RWPE1 (cell line): Measurements from ENCODE around the gene RPL10A.

Source experiments
- CTCF ChIA-PET: fragments of 350-600 bp; sonication (Branson Sonifier 250); formaldehyde crosslinking; extraction: SDS; loops from one replicate; lab custom pipeline; 2021; lab: Yijun Ruan, JAX
- POLR2A ChIA-PET: fragments of 400-600 bp; formaldehyde crosslinking; extraction: SDS; loops from one replicate; lab custom pipeline; 2020; ENCODE audit warnings: antibody characterized with exemption; ENCODE audit not compliant: low non-redundant PET; lab: Yijun Ruan, JAX
- DNase-seq: peaks from one replicate; pipeline ENCODE4 v3.0.0; 2012; ENCODE audit warnings: low spot score
- H3K27ac ChIP-seq: fragments of 450-650 bp; 2 replicates; pipeline ENCODE4 v1.5.1; 2017
- TF ChIP-seq, protein P1 (sequence below): fragments of 450-650 bp; conservative IDR thresholded peaks from 2 replicates; pipeline ENCODE4 v1.5.1; 2017; ENCODE audit warnings: low read depth, mild to moderate bottlenecking

Gene RPL10A

DNA sequence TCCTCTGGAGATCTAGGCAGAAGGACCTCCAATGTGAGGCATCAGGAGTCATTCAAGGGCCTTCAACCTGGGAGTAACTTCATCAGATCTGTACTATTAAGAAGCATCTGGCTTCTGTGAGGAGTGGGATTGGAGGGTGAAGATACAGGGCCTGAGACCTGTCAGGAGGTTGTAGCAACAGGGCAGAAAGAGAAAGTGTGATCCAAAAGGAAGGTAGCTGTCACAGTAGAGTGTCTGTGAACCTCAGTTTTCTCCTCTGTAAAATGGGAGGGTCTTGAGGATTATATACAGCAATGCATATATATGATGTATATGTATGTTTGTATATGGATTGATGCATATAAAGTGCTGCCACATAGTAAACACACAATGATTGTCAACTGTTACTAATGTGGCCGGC is 2.6 kb upstream of the RPL10A start:
- ChIA-PET CTCF (interaction anchor here (0.5 to 1.3 kb wide), 2 partner anchors 94 to 124 kb away, joined by 3 to 4 read pairs; no protein-coding TSS in a partner anchor), POLR2A (interaction anchor here (1.2 kb wide), 1 partner anchor 9 kb away, joined by 3 read pairs; no protein-coding TSS in a partner anchor)
- TF ChIP-seq, protein P1, sequence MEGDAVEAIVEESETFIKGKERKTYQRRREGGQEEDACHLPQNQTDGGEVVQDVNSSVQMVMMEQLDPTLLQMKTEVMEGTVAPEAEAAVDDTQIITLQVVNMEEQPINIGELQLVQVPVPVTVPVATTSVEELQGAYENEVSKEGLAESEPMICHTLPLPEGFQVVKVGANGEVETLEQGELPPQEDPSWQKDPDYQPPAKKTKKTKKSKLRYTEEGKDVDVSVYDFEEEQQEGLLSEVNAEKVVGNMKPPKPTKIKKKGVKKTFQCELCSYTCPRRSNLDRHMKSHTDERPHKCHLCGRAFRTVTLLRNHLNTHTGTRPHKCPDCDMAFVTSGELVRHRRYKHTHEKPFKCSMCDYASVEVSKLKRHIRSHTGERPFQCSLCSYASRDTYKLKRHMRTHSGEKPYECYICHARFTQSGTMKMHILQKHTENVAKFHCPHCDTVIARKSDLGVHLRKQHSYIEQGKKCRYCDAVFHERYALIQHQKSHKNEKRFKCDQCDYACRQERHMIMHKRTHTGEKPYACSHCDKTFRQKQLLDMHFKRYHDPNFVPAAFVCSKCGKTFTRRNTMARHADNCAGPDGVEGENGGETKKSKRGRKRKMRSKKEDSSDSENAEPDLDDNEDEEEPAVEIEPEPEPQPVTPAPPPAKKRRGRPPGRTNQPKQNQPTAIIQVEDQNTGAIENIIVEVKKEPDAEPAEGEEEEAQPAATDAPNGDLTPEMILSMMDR: no peak
- DNase-seq: no peak
- no peak overlapping the region for H3K27ac ChIP-seq

DNA sequence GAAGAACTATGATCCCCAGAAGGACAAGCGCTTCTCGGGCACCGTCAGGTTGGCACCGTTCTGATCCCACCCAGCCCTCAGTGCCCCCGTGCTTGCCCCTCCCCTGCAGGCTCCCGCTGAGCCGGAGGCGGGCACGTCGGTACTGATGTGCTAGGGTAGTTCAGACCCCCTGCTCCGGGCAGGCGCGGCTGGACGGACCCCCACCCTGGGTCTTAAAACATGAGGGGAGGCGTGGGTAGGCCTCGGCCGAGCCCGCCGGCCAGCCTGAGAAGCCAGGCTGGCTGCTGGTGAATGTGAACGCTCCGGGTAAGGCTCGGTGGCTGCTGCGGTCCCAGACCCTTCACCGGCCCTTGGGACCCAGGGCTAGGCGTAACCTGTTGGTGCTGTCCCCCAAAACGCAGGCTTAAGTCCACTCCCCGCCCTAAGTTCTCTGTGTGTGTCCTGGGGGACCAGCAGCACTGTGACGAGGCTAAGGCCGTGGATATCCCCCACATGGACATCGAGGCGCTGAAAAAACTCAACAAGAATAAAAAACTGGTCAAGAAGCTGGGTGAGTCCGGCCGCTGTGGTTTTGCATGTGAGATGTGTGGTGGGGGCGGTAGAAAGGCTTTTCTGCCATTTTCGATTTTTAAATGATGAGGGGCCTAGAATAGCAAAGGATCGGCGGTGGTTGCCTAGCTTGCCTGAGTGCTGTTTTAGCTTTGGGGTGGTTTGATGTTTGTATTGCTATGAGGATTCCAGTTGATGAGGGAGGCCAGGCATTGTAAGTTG is 964 bp downstream of the RPL10A start:
- TF ChIP-seq, protein P1: no peak
- CTCF ChIA-PET: no interaction called here
- POLR2A ChIA-PET: no interaction called here
- peak overlapping the region; percentile 94 for H3K27ac ChIP-seq
- DNase-seq: no peak

DNA sequence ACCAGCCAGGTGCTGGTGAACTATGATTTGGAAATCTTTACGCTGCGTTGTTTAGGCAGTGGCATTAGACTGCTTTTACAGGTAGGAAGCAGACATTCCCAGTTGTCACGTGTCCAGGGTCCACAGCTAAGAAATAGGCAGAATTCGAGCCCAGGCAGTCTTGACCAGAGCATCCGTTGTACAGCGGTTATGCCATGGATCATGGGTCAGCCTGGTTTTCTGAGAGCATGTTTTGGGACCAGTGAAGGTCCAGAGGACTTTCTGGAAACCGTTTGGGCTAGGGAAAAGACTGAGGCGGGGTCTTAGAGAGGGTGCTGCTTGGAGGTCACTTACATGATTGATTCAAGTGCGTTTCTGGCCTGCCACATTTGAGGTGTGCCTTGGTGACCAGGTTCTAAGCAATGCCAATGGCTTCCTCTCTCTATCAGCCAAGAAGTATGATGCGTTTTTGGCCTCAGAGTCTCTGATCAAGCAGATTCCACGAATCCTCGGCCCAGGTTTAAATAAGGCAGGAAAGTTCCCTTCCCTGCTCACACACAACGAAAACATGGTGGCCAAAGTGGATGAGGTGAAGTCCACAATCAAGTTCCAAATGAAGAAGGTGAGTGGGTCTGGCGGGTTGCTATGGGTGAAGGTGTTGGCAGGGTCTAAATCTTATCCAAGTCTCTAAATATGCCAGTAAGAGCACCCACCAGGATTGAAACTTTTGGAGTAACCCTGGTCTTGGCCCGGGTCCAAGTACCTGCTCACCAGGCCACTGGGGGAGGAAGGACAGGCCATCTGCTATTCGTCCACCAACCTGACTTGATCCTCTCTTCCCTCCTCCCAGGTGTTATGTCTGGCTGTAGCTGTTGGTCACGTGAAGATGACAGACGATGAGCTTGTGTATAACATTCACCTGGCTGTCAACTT is 1.8 kb downstream of the RPL10A start:
- POLR2A ChIA-PET: interaction anchor here (0.7 to 1.1 kb wide), 2 partner anchors 26 to 48 kb away, joined by 3 to 5 read pairs; partner anchors contain the start of gene TEAD3
- peak; percentile 55 for DNase-seq
- TF ChIP-seq, protein P1: no peak
- CTCF ChIA-PET: interaction anchor here (1.1 kb wide), 1 partner anchor 128 kb away, joined by 3 read pairs; the partner anchor contains the start of gene PPARD
- peak overlapping the region; percentile 94 for H3K27ac ChIP-seq

DNA sequence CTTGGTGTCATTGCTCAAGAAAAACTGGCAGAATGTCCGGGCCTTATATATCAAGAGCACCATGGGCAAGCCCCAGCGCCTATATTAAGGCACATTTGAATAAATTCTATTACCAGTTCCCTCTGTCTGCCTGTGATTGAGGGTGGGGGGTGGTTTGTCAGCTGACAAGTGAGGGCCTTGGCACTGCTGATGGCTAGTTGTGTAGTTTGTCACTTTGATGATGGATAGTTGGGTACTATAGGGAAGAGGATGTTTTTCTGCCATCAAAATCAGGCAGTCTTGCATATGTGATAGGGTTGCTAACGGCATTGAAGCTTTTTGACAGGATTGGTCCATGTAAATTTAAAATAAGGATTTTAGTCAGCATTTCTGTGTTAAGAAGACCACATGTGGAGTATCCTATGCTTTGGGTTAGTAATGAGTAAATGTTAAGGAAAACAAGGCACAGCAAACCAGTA is 2.5 kb downstream of the RPL10A start:
- CTCF ChIA-PET: interaction anchor here (0.6 to 1.1 kb wide), 2 partner anchors 20 to 128 kb away, joined by 3 read pairs; partner anchors contain the start of gene PPARD
- POLR2A ChIA-PET: interaction anchor here (0.7 to 1.1 kb wide), 3 partner anchors 26 to 48 kb away, joined by 3 to 5 read pairs (median 4); partner anchors contain the start of gene TEAD3

DNA sequence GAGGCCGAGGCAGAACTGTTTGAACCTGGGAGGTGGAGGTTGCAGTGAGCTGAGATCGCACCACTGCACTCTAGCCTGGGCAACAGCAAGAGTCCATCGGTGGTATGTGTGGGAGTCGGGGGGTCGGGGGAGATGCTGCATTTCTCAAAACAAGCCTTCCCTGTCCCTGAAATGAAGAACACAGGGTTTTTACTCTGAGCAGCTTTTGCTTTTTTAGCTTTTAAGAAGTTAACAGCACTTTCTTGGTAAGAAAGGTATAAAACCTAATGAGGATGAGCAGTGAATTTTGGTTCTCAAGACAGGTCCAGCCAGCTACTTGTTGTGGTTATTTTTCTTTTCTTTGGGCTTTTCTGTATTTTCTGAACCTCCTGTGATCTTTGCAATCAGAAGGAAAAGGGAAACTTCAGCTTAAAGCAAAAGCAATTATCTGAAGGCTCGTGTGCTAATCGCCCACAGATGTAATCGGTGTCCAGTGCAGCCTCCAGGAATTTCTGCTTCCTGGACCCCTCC is 3.7 kb downstream of the RPL10A start:
- POLR2A ChIA-PET: interaction anchor here (1.0 to 1.2 kb wide), 2 partner anchors 25 to 26 kb away, joined by 4 to 6 read pairs; partner anchors contain the start of gene TEAD3
- TF ChIP-seq, protein P1: no peak
- CTCF ChIA-PET: interaction anchor here (0.6 to 0.9 kb wide), 2 partner anchors 25 to 1880 kb away, joined by 3 to 4 read pairs; partner anchors contain the start of gene TEAD3
- DNase-seq: no peak
- peak overlapping the region; percentile 94 for H3K27ac ChIP-seq

More for the DNA sequence above, 2.5 kb downstream of the RPL10A start:
- DNase-seq: no peak
- TF ChIP-seq, protein P1: no peak
- H3K27ac ChIP-seq: peak overlapping the region; percentile 94
